Measurements from ENCODE around the gene ITPR1.

Gene ITPR1

DNA sequence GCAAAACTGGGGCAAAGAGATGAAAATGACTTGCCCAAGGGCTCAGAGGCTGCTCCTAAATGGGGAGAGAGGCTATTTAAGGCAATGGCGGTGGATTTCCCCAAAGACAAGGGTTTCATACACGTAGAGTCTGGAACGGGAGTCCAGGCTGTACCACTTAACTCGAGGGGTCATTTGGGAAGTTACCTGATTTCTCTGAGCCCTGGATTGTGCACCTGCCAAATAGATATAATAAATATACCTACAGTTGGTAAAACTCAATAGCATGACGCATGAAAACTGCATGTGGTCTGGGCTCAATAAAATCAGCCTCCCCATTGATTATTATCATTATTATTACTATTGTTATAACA, 1.3 kb upstream of the ITPR1 start:
- DNase-seq, result no peak

DNA sequence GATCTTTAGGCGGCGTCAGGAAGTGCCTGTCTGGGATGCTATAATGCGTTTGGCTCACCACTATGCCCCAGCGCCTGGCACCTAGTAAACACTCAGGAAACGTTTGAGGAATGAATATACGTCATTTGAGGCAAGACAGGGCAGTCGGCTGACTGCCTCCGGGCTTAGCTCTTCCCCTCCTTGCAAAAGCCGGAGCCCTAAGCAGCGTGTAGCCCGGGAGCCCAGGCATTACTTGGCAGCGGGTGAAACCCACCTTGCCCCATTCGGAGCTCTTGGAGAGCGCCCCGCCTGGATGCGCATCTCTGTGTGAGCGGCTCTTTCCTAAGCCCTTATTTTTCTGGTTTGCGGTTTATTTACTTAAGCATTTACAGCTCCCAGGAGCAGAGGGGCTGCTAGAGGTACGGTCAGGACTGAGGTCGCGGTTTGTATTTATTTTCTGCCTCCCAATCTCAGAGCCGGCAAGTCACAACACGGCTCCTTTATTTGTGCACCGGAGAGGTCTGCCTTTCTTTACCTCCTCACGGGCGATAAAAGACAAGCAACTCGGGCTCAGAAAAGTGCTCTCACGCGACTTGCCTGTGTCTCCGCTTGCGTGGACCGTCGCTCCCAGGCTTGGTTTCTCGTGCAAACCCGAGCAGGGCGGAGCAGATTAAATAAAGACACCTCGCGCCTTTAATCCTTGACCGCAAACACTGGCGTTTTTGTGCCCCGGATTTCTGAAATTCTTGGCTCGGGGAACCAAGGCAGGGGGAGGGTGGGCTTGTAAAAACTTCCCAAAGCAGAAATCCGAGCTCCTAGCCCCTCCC, 737 bp upstream of the ITPR1 start:
- peak; percentile 39 for DNase-seq

DNA sequence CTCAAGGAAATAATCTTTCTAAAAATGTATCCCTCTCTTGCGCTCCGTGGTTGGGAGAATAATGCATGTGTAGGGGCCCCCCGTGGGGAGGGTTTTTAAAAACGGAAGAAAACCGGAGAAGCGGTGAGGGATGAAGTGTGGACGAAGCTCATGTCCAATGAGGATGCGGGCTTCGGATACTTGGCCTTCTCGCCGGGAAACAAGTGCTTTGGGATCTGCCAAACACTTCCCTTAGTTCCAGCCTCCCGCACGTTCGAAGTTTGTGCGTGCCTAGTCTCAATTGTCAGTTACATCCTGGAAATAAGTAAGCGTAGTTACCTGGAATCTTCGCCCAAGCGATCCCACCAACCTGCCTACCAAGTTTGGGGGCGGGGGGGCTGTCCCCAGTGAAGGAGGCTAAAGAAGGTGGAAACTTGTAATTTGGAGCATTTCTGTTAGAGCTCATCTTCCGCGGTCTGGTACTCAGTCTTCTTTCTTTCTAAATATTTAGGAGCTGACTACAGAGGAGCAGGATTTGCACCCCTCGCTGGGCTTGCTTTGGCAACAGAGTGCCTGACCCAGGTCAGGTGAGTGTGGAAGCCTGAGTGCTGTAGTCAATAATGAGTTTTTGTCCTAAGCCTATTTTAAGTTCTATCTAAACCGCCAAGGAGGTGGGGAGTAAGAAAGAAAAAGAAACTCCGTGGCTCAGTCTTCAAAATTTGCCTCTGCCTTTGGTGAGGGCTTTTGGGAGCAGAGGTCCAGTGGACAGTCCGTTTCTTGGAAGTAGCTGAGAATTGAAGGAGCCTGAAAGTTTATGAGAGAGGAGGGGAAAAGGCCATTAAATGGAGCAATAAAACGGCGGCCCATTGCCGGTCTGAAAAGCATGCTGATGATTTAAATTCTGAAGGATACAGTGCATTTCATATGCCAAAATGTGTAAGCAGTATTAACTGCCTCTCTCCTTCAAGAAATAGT, 1.1 kb downstream of the ITPR1 start:
- DNase-seq, result no peak

DNA sequence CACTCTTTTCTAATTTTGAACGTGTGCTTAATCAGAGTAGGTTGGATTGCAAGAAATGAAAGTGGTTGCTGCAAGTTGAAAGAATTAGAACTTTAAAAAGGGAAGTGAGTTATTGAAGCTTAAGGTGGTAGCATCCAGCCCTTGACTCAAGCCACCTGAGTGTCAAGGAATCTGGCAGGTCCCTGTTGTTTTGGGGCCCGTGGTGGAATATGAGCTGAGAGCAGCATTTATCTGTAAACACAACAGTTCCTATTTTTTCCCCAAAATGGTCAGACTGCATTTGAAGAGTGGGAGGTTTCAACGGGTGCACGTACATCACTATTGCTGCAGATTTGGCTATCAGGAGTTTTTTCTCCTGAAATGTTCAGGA, 1.7 kb downstream of the ITPR1 start:
- DNase-seq, result no peak

DNA sequence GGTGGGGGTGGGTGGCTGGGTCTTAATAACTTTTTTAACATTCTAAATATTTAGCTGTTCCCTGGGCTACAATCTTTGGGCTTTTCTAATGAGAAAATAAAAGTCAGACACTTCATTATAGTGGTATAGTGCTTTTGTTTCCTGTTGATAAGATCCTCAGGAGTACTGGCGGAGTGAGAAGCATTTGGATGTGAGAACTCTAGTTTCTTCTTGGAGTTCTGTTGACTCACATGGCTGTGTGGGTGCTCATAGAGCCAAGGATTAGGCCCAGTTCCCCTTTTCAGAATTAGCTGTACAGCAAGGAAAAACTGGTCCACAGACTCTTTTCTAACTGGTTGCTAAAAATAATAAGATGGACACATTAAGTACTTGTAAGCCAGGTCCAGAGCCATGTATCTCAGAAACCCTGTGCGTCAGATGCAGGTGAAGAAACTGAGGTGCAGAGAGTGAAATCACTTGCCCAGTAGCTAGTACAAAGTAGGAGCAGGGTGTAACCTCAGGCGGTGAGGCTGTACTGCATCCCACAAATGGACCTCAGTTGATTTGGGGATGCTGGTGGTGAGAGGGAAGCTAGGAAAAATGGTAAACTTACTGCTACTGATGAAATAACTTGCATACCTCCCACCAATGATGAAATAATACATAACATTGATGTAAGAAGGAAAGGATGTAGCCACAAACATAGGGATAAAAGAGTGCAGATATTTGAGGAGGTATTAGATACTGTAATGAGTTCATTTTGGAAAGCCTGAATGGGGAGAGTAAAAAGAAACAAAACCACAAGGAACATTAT, 2.3 kb downstream of the ITPR1 start:
- DNase-seq, result no peak

DNA sequence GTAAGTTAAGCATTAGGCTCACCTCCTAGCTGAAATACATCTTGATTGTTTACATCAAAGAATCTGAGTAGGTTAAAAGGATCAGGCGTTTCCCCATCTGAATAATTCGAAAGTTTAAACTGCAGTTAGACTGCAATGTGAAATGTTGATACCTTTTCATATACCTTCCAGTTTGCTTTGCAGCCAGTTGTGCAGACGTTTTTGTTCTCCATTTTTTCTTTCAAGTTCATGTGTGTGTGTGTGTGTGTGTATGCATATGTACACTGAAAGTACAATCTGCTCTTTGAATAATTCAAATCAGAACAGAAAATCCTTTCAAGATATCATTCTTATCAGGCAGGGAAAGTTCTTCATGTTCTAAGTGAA, 2.9 kb downstream of the ITPR1 start:
- no peak for DNase-seq

DNA sequence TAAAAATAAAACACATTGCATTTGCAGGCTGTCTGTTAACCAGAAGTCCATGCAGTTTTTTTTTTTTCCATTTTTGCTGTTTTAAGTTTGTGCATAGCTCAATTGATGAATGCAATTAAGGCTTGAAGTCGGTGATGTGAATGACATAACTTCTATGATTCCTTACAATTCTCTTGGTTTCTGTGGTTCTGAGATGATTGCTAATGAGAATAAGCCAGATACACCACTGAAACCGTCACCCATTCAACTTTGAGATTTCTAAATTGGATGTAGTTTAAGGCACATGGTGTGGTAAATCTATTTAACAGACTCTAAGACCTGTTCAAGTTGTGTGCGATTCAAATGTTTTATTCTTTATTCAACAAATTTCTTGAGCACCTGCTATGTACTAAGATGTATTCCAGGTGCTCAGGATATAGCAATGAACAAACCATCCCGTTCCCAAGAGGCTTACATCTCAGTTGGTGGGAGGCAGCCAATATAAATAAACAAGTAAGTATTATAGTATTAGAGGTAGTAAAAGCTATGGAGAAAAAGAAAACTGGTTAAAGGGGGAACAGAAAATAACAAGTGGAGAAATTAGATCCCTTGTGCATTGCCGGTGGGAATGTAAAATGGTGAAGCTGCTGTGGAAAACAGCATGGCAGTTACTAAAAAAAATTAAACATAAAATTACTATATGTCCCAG, 4.0 kb downstream of the ITPR1 start:
- DNase-seq, result no peak

DNA sequence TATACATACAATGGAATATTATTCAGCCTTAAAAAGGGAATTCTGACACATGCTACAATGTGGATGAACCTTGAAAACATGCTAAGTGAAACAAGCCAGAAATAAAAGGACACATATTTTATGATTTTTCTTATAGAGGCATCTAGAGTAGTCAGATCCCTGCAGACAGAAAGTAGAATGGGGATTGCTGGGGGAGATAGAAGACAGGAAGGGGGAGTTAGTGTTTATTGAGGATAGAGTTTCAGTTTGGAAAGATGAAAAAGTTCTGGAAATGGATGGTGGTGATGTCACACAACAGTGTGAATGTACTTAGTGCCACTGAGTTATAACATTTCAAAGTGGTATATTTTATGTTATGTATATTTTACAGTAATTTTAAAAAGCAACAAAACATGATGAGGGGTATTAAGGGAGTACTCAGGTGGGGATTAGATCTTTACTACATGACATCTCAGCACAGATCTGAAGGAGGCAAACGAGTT, 4.7 kb downstream of the ITPR1 start:
- no peak for DNase-seq

DNA sequence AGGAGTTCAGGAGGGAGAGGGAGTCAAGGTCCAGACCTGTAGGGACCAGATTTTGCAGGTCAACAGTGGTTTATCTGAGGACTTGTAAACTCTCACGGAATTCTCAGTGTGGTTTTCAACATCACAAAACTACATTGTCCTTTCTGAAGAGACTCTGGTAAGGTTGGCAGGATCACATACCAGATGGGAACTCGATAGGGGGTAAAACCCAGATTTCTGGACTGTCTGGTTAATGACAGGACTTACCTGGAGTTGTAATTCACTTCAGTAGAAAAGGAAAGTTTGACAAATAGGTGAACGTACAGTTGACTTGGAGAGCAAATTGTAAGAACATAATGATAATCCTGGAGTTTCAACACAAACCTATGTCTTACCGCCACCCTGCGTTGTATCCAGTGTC, 5.3 kb downstream of the ITPR1 start:
- DNase-seq, result no peak

DNA sequence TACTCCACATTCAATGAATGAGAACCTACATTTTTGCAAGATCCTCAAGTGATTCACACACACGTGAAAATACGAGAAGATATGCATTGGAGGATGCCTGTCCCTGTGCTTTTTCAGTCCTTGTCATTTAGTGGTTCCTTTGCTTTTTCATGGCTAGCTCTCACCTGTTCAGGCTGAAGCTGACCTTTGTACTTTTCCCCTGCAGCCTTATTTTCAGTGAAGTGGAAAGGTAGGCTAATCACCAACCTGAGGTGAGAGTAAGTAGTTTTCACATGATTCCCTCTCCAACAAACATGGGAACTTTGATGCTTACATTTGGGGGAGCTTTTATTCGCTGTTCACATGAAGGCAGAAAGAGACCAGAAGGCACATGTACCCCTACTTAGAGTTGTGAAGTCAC, 8.3 kb downstream of the ITPR1 start:
- no peak for DNase-seq

DNA sequence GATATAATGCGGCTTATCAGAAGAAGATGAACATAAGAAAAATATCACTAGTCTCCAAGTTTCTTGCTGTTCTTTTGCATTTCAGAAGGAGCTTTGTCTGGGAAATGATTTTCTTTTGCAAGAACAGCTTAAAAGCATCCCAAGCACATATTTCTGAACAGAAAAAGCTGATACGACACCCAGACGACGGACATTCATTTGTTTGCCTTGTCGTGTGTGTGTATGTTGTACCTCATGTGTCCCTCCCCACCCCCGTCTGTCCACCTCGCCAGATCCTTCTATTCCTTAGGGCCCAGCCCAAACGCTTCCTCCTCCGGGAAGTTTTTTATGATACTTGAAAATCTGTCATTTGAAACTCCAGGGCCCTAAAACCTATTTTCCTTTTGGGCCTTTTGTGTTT, 8.8 kb downstream of the ITPR1 start:
- DNase-seq, result no peak

DNA sequence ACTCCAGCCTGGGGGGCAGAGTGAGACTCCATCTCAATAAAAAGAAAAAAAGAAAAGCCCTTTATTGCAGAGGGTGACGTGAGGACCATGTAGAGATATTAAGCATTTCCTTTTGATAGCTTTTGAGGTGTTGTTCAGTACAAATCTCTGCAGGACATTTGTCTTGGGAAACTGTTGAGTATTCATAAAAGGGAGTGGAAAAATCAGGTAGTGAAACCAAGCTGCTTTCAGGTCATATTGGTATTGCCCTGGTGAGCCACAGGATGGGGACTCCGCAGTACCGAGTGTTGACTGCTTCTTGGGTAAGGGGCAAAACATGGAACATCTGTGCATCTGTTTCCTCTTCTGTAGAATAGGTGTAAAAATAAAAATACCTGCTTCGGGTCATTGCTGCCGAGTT, 9.9 kb downstream of the ITPR1 start:
- no peak for DNase-seq

DNA sequence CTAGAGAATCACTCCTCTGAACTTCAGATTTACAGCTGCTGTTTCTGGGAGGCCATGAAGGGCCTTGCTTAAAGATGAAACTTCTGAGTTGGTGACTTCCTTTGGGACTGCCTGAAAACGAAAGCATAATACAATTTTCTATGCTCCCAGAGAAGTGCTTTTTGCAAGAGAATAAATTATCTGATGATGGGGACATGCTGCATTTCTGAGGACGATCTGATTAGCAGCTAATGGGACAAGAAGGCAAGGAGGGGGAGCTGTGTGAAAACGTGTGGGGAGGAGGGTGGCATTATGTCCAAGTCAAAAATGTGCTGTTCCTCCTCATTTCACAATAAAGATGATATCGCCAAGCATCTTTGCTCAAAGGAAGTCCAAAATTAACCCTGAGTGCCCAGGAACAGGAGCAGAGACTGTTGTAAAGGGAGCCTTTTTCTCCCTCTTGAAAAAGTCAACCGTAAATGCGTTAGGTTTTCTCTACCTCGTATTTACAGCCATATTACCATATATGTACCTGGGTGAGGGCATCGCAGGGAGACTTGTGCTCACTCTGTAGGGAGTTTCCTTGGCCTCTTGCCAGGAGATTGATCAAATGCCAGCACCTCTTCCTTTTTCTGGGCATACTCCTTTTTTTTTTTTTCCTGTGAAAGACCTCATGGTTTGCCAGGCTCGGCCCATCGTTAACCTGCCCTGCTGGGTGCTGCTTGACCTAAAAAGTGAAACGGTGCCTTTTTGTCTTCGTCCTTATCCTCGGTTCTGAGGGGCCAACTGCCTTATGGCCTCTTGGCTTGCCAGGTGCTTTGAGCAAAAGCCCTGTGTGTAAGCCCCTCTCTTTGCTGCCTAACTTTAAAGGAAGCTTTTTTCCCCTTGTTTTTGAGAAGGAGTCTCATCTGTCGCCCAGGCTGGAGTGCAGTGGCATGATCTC, 11.5 kb downstream of the ITPR1 start:
- no peak for DNase-seq

DNA sequence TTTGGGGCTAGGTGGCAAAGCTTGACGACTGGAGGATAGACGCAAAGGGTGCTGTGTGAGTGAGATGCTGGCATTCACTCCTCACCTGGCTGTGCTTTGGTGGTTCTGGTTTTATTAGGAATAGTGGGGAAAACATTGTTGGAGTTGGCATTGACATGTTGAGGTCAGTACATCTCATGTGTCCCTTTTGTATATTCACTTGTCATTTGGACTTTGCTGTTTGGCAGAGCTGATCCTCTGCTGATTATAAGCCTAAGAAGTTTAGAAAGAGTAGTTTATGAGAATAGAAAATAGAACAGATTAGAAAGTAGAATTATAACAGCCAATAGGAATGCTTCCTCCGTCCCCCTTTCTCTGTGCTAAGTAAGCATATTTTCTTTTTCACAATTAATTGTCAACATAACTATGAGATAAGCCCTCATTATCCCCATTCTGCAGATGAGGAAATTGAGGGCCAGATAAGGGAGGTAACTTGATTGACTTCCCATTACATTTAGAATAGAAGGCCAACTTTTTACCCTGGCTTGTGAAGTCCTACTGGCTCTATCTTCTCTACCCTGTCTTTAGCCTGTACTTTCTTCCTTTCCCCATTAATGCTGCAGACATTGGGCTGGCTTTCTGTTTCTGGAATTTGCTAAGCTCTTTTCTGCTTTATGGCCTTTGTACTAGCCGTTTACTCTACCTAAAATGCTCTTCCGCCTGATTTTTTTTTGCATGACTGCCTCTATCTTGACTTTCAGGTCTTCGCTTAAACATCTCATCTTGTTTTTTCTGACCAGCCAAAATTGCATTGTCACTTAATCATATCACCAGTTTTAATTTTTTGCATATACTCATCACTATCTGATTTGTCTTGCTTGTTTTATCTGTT, 12.8 kb downstream of the ITPR1 start:
- DNase-seq, result no peak

DNA sequence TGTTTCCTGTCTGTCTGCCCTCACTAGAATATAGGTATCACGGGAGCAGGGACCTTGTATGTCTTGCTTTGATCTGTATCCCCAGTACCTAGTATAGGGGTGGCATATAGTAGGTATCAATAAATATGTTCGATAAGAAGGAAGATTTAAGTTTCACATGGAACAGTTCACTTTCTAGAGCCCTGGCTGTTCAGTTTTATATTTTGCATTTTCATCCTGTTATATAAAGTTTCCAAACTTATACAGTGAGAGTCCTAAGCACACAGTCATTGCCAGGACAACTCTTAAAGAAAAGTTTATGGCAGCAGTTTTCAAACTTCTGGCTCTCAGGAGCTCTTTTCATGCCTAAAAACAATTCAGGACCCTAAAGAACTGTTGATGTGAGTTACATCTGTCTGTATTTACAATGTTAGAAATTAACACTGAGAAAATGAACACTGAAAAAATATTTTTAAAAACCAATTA, 13.4 kb downstream of the ITPR1 start:
- no peak for DNase-seq

DNA sequence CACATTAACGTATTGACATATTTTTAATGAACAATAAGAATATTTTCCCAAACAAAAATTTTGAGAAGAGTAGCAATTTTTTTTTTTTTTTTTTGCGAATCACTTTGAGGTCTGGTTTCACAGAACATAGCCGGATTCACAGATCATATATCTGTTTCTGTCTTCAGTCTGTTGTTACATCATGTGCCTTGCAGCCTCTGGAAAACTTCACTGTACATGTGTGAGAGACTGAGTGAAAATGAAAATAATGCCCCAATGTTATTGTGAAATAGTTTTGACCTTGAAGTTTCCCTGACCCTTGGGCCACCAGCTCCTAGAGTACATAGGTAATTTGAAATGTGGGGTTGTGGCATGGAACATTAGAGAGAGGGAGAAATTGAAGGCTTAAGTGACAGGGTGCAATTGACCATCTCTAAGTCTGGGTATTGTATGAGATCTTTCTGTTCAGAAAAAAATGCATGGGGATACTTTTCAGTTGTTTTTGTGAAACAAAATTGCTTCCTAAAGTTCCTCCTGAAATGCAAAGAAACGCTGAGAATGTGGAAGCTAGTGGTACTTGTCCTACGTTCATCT, 14.0 kb downstream of the ITPR1 start:
- DNase-seq, result no peak

DNA sequence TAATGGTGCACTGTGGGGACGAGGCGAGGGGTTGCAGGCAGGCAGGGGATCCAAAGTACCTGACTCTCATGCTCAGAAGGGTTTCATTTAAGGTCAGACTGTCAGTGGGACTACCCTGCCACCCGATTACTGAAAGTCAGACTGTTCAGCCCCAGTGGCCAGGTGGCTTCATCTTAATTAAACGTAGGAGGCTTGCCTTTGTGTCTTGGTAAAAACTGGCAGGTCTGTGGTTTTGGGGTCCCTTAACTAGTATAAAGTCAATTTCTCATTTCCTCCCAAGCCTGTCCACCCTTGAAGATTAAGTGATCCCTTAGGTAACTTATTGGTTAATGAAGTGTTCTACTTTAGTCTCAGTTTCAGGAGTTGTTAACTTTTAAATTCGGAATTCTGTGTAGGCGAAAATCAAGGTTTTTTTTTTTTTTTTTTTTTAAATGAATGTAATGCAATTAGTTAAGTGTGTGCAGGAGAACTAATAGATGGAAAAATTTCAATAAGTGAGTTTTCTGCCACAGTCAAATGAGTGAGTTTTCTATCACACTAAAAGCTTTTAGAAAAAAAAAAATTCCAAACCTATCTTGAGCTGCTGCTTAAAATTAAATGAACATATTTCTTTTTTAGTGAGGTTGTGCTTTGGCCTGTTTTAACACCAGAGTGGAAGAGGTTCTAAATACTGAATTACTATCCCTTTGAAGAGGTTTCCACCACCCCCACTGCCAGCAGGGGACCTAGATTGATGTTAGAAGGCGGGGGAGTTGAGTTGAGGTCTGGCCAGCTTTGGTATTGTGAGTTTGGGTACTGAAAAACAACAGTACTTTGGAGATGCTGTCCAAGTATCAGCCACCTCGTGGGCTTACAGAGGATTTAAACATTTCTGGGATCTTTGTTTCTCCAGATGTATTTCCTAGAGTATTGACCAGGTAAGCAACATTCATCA, 15.2 kb downstream of the ITPR1 start:
- no peak for DNase-seq

DNA sequence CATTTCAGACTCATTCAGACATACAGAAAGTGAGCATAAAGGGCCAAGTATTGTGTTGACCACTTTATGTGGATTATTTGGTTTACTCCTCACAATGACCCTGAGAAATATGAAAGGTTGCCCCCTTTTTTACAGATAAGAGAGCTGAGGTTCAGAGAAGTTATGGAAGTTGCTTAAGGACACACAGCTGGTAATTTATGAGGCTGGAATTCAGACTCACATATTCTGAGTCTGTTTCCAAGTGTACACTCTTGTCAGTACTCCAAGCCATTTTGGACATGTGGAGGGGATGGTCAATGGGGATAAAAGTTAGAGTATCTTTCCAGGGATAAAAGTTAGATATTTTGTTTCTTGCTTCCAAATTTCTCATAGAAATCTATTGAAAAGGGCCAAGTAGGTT, 15.9 kb downstream of the ITPR1 start:
- no peak for DNase-seq
